HCT116 (cell line): ENCODE results near the gene MRPL37. TPM values are rescaled to one million over a fixed set of nuclear protein-coding genes. Genes with fewer than 3 reads are reported as not detected.
"Not testable (repeated sequence)": the region's sequence is repeated elsewhere in the genome, so short reads cannot be mapped to it uniquely, and the experiment has no call there.

ENCODE experiments used
- ATAC-seq: fragments of 200-7000 bp; cut with Tn5 transposase; 2 replicates; pipeline ENCODE4 v1.9.1; 2020; ENCODE audit warnings: mild to moderate bottlenecking, moderate library complexity
- BruUV-seq: library from RNA; stranded (reverse); fragments of 400-500 nt; replicated peaks from 2 replicates; lab custom pipeline; 2021; lab: Mats Ljungman, UMichigan
- CTCF ChIA-PET: fragments of 300-600 bp; sonication (Branson Sonifier 250); formaldehyde crosslinking; loops from one replicate; lab custom pipeline; 2021; ENCODE audit warnings: antibody characterized with exemption; lab: Charles Lee
- POLR2A ChIA-PET: fragments of 300-600, 350-600 bp; sonication (Branson Sonifier 250); formaldehyde crosslinking; loops from one replicate; lab custom pipeline; 2021; ENCODE audit warnings: antibody characterized with exemption; lab: Charles Lee
- RAD21 ChIA-PET, 2 experiments: fragments of 300-600 bp; sonication (Branson Sonifier 250); formaldehyde crosslinking; loops; one replicate each; lab custom pipeline; 2023; ENCODE audit warnings: low total read pairs in 2 of 2; ENCODE audit not compliant: uncharacterized antibody in 2 of 2, unreplicated experiment in 2 of 2, low non-redundant PET in 1 of 2; lab: Charles Lee
- DNase-seq: peaks from one replicate; pipeline ENCODE4 v3.0.0-alpha.2; 2010; ENCODE audit warnings: low read depth, low spot score
- H2AFZ ChIP-seq: fragments of 200-600 bp; shearing (Covaris generic), sonication (generic); 2 replicates; pipeline ENCODE4 v1.6.1; 2017; ENCODE audit warnings: low read depth, mixed run types, mixed read lengths, antibody characterized with exemption, low read length; ENCODE audit not compliant: poor library complexity, severe bottlenecking
- H3K27ac ChIP-seq: 2 replicates; pipeline ENCODE4 v1.5.1; 2012; ENCODE audit warnings: low read depth, low read length
- H3K27me3 ChIP-seq: fragments of 200-600 bp; sonication (generic); 2 replicates; pipeline ENCODE4 v1.6.1; 2016; ENCODE audit warnings: mixed run types, low read length, mixed read lengths; ENCODE audit not compliant: insufficient read depth
- H3K36me3 ChIP-seq, 2 experiments: fragments of 200-500 bp in 1 of 2; fragments of 200-600 bp in 1 of 2; sonication (Bioruptor generic) in 1 of 2; sonication (generic) in 1 of 2; 2 replicates each; pipeline versions ENCODE4 v1.5.1 to v1.6.1; 2014 to 2016; ENCODE audit warnings: low read length in 2 of 2, inconsistent platforms in 1 of 2, mixed read lengths in 1 of 2, mixed run types in 1 of 2; ENCODE audit not compliant: insufficient read depth in 2 of 2, control insufficient read depth in 1 of 2
- H3K4me1 ChIP-seq, 2 experiments: fragments of 200-600 bp in 1 of 2; sonication (generic) in 1 of 2; 2 replicates each; pipeline versions ENCODE4 v1.5.1 to v1.6.1; 2012 to 2017; ENCODE audit warnings: low read length in 2 of 2, inconsistent platforms in 1 of 2, mild to moderate bottlenecking in 1 of 2, mixed read lengths in 1 of 2, mixed run types in 1 of 2, moderate library complexity in 1 of 2; ENCODE audit not compliant: insufficient read depth in 2 of 2, control insufficient read depth in 1 of 2
- H3K4me2 ChIP-seq: fragments of 200-600 bp; sonication (generic); 2 replicates; pipeline ENCODE4 v1.6.1; 2017; ENCODE audit warnings: mixed run types, low read length, mixed read lengths
- H3K4me3 ChIP-seq, 2 experiments: fragments of 200-600 bp in 1 of 2; sonication (generic) in 1 of 2; replicated peaks in 1 of 2; 2 replicates each; pipeline ENCODE4 v1.5.1; 2011 to 2016; ENCODE audit warnings: low read length in 2 of 2, control low read depth in 1 of 2, low read depth in 1 of 2, mild to moderate bottlenecking in 1 of 2, mixed read lengths in 1 of 2, mixed run types in 1 of 2
- H3K79me2 ChIP-seq: fragments of 200-600 bp; sonication (generic); 2 replicates; pipeline ENCODE4 v1.6.1; 2017; ENCODE audit warnings: mild to moderate bottlenecking, mixed run types, low read length, moderate library complexity, mixed read lengths; ENCODE audit not compliant: insufficient read depth
- H3K9ac ChIP-seq: fragments of 200-600 bp; sonication (generic); 2 replicates; pipeline ENCODE4 v1.6.1; 2016; ENCODE audit warnings: low read length, mixed read lengths
- H3K9me2 ChIP-seq: fragments of 200-600 bp; sonication (generic), shearing (Covaris generic); 2 replicates; pipeline ENCODE4 v1.6.1; 2017; ENCODE audit warnings: mixed run types, mild to moderate bottlenecking, moderate library complexity; ENCODE audit not compliant: insufficient read depth
- H3K9me3 ChIP-seq, 2 experiments: fragments of 200-500 bp in 1 of 2; fragments of 200-600 bp in 1 of 2; sonication (Bioruptor generic) in 1 of 2; sonication (generic) in 1 of 2; 2 replicates each; pipeline ENCODE4 v1.6.1; 2014 to 2017; ENCODE audit warnings: low read length in 2 of 2, mixed read lengths in 2 of 2, inconsistent platforms in 1 of 2, low read depth in 1 of 2, mild to moderate bottlenecking in 1 of 2, mixed run types in 1 of 2, moderate library complexity in 1 of 2; ENCODE audit not compliant: control insufficient read depth in 1 of 2, insufficient read depth in 1 of 2
- H4K20me1 ChIP-seq: fragments of 200-600 bp; sonication (generic), shearing (Covaris generic); 2 replicates; pipeline ENCODE4 v1.6.1; 2017; ENCODE audit warnings: mixed run types, mild to moderate bottlenecking, moderate library complexity; ENCODE audit not compliant: insufficient read depth
- ATF3 ChIP-seq: IDR thresholded peaks from 2 replicates; pipeline ENCODE4 v1.6.1; 2012
- CEBPB ChIP-seq: IDR thresholded peaks from 2 replicates; pipeline ENCODE4 v1.6.1; 2012; ENCODE audit warnings: low read depth
- EGR1 ChIP-seq: IDR thresholded peaks from 2 replicates; pipeline ENCODE4 v1.6.1; 2012; ENCODE audit warnings: low read depth
- EZH2 ChIP-seq: fragments of 200-600 bp; sonication (generic); IDR thresholded peaks from 2 replicates; pipeline ENCODE4 v1.6.1; 2017; ENCODE audit warnings: antibody characterized with exemption, mixed run types
- EZH2phosphoT487 ChIP-seq: fragments of 200-600 bp; IDR thresholded peaks from 2 replicates; pipeline ENCODE4 v1.6.1; 2018; ENCODE audit warnings: antibody characterized with exemption, borderline replicate concordance
- FOSL1 ChIP-seq: IDR thresholded peaks from 2 replicates; pipeline ENCODE4 v1.6.1; 2012; ENCODE audit warnings: low read depth
- JUND ChIP-seq: IDR thresholded peaks from 2 replicates; pipeline ENCODE4 v1.6.1; 2012
- POLR2A ChIP-seq: IDR thresholded peaks from 2 replicates; pipeline ENCODE4 v1.7.0; 2011; ENCODE audit warnings: borderline replicate concordance; ENCODE audit not compliant: insufficient read depth, insufficient read length; ENCODE audit errors: extremely low read depth
- POLR2AphosphoS5 ChIP-seq: IDR thresholded peaks from 2 replicates; pipeline ENCODE4 v1.6.1; 2011; ENCODE audit warnings: mild to moderate bottlenecking, low read depth, low read length, moderate library complexity
- REST ChIP-seq: IDR thresholded peaks from 2 replicates; pipeline ENCODE4 v1.6.1; 2012; ENCODE audit warnings: low read depth
- SIN3A ChIP-seq: IDR thresholded peaks from 2 replicates; pipeline ENCODE4 v1.6.1; 2012; ENCODE audit warnings: low read depth
- SP1 ChIP-seq: IDR thresholded peaks from 2 replicates; pipeline ENCODE4 v1.6.1; 2012; ENCODE audit warnings: low read depth
- SRF ChIP-seq: IDR thresholded peaks from 2 replicates; pipeline ENCODE4 v1.6.1; 2012; ENCODE audit warnings: low read depth
- TCF7L2 ChIP-seq: IDR thresholded peaks from 2 replicates; pipeline ENCODE4 v1.7.0; 2011; ENCODE audit warnings: borderline replicate concordance, inconsistent platforms; ENCODE audit not compliant: insufficient read depth, insufficient read length; ENCODE audit errors: extremely low read depth
- ZBTB33 ChIP-seq: IDR thresholded peaks from 2 replicates; pipeline ENCODE4 v1.6.1; 2011; ENCODE audit warnings: mild to moderate bottlenecking, low read length, moderate library complexity; ENCODE audit not compliant: insufficient replicate concordance; ENCODE audit errors: extremely low read depth
- intact Hi-C: fragments of 100-400 bp; cut with micrococcal nuclease; formaldehyde crosslinking; loops from 2 replicates; pipeline ENCODE4 v1.10.0; 2022
- total RNA-seq: library from RNA; stranded (reverse); gene quantifications from one replicate; pipeline ENCODE4 v1.2.1, GENCODE V29; 2021; ENCODE audit not compliant: unreplicated experiment

The MRPL37 gene
- total RNA-seq, 1 experiment from 2014 or later, result 132 TPM

- ATAC-seq (no peak), DNase-seq (no peak)
- Histone ChIP-seq H3K36me3 (no peaks in the 10 kb centered on the region), H4K20me1 (no peaks in the 10 kb centered on the region), H3K9ac (no peak overlapping the region), H3K4me1 (peaks cover 7 to 26% of the 10 kb centered on the region in 2 experiments), H3K9me3 (no peaks in the 10 kb centered on the region), H2AFZ (no peak overlapping the region), H3K4me2 (no peak overlapping the region), H3K9me2 (no peaks in the 10 kb centered on the region), H3K27ac (no peak overlapping the region), H3K79me2 (no peaks in the 10 kb centered on the region), H3K27me3 (no peaks in the 10 kb centered on the region), H3K4me3 (no peak overlapping the region)
- TF ChIP-seq JUND (no peak), EZH2 (no peak), EGR1 (no peak), FOSL1 (no peak), POLR2A (no peak), ATF3 (no peak), TCF7L2 (no peak), ZBTB33 (no peak), POLR2AphosphoS5 (no peak), EZH2phosphoT487 (no peak), SRF (no peak), SP1 (no peak), CEBPB (no peak), SIN3A (no peak), REST (no peak)
- ChIA-PET POLR2A (no interaction called here), CTCF (no interaction called here), RAD21 (no interaction called here)
- BruUV-seq, result no TSS peak
- intact Hi-C loops, result no loop called here
These were observed 34.8 kb upstream of the MRPL37 start for GRCh38 chr1:54165146-54165545.

GRCh38 chr1:54166357-54166756 lies 33.6 kb upstream of the MRPL37 start:
- RAD21 ChIA-PET, POLR2A ChIA-PET, H3K9me2 ChIP-seq, H3K79me2 ChIP-seq, intact Hi-C loops, BruUV-seq, H3K36me3 ChIP-seq, H2AFZ ChIP-seq, H4K20me1 ChIP-seq, CTCF ChIA-PET, H3K27ac ChIP-seq, H3K4me2 ChIP-seq, DNase-seq, H3K4me3 ChIP-seq, H3K9me3 ChIP-seq, H3K9ac ChIP-seq, H3K27me3 ChIP-seq, ATAC-seq: not testable (repeated sequence)
- H3K4me1 ChIP-seq, result peaks cover 7 to 23% of the 10 kb centered on the region in 2 experiments
